Heart right ventricle (tissue), 16 donors: ENCODE data around the gene ERBIN. TPM values are rescaled to one million over a fixed set of nuclear protein-coding genes. Genes with fewer than 3 reads are reported as not detected.
"Not testable (repeated sequence)": the region's sequence is repeated elsewhere in the genome, so short reads cannot be mapped to it uniquely, and the experiment has no call there.

ENCODE experiments used
- ATAC-seq, 8 donors: fragments of 200-7000 bp; cut with Tn5 transposase; one replicate each; pipeline ENCODE4 v1.9.1; 2020; ENCODE audit warnings: mild to moderate bottlenecking in 8 of 8, moderate library complexity in 8 of 8, moderate number of reproducible peaks in 1 of 8
- DNase-seq, 2 donors: peaks; one replicate each; pipeline ENCODE4 v3.0.0-alpha.2; 2020
- H3K27ac ChIP-seq, 10 donors: fragments of 200-600 bp; sonication (generic) in 2 of 10; one replicate each; pipeline versions ENCODE4 v1.5.0 to v1.8.0; 2020 to 2022; ENCODE audit warnings: mild to moderate bottlenecking in 3 of 10
- H3K27me3 ChIP-seq, 7 donors: fragments of 200-600 bp; one replicate each; pipeline ENCODE4 v1.8.0; 2021 to 2022; ENCODE audit warnings: mild to moderate bottlenecking in 2 of 7
- H3K36me3 ChIP-seq, 9 donors: fragments of 200-600 bp; sonication (generic) in 1 of 9; one replicate each; pipeline versions ENCODE4 v1.5.0 to v1.8.0; 2020 to 2022; ENCODE audit warnings: mild to moderate bottlenecking in 2 of 9
- H3K4me1 ChIP-seq, 9 donors: fragments of 200-600 bp; sonication (generic) in 1 of 9; one replicate each; pipeline versions ENCODE4 v1.5.0 to v1.8.0; 2020 to 2022; ENCODE audit warnings: mild to moderate bottlenecking in 4 of 9
- H3K4me3 ChIP-seq, 10 donors: fragments of 200-600 bp; sonication (generic) in 2 of 10; one replicate each; pipeline versions ENCODE4 v1.5.0 to v1.8.0; 2020 to 2022; ENCODE audit warnings: mild to moderate bottlenecking in 7 of 10, moderate library complexity in 2 of 10
- H3K9me3 ChIP-seq, 11 donors: fragments of 200-600 bp in 10 of 11; sonication (generic) in 2 of 11; one replicate each; pipeline versions ENCODE4 v1.5.0 to v1.8.0; 2013 to 2022; ENCODE audit warnings: mild to moderate bottlenecking in 2 of 11, control low read depth in 1 of 11, moderate library complexity in 1 of 11
- WGBS, 2 donors: extraction: QIAGEN DNeasy Blood & Tissue Kit; methylation state at CpG; one replicate each; pipeline ENCODE4 v1.1.7; 2013; ENCODE audit warnings: inconsistent platforms in 1 of 2; 5-methylcytosine and 5-hydroxymethylcytosine counted together
- intact Hi-C, 10 donors: fragments of 100-400 bp; cut with DNase I; formaldehyde crosslinking; loops; one replicate each; pipeline versions ENCODE4 v1.11.1 to v1.14.2; 2022
- polyA plus RNA-seq, 2 donors: library from polyadenylated mRNA; stranded (reverse); fragments of 200-250 nt; gene quantifications; one replicate each; pipeline ENCODE4 v1.2.3, GENCODE V29; 2013
- total RNA-seq, 10 donors: library from RNA; stranded (reverse); fragmentation: NEBNext Ultra II Directional in 3 of 10; extraction: Animal tissue kit (Norgen Biotek cat#: 25700) in 3 of 10; gene quantifications; one replicate each; pipeline versions ENCODE4 v1.2.1 to v1.2.4, GENCODE V29; 2021 to 2023
- TF ChIP-seq, protein P1 (sequence below), 9 donors: fragments of 200-600 bp; sonication (generic) in 2 of 9; IDR thresholded peaks; one replicate each; pipeline versions ENCODE4 v1.5.0 to v1.8.0; 2021 to 2022; ENCODE audit warnings: antibody characterized with exemption in 9 of 9, mild to moderate bottlenecking in 5 of 9, moderate library complexity in 1 of 9
- donor health status: Arrhythmogenic right ventricular cardiomyopathy.
- donor health status: ischemic (EF 13 %, LVEDD 7.1; RV severe dilation, severe dysfunction).
- donor health status: healthy with polysubstance abuse.
- donor health status: DM: no; HTN: yes; CAD: no.
- donor health status: DM: no; HTN: no; CAD: no.
- donor health status: ischemic (EF 25% LVEDD 6.9; RV normal size, moderate dysfunction).
- donor health status: ischemic (EF 25% LVEDD 5.7; RV mildly dilated, moderate dysfunction).
- donor health status: healthy.
- donor health status: DM: yes; HTN: yes; CAD: no.
- donor health status: Ischemic cardiomyopathy.
- donor health status: ischemic (EF 35%, LVEDD 5.7; RV mildly dilated, moderate dysfunction).
- donor health status: nonischemic (EF 11% LVEDD 7.7; RV severe dilation, severe dysfunction).
- donor health status: DM: yes; HTN: yes; CAD: no.
- donor health status: PGD.
- donor health status: ischemic (EF 29% LVEDD 5.4; RV normal size, mild dysfunction).
- donor health status: nonischemic (EF 23%, LVEDD 6.1; RV moderate dilation, normal function).

The ERBIN gene
- total and polyA plus RNA-seq, 12 donors, result 7.4 to 63.3 (median 42.5) TPM

DNA sequence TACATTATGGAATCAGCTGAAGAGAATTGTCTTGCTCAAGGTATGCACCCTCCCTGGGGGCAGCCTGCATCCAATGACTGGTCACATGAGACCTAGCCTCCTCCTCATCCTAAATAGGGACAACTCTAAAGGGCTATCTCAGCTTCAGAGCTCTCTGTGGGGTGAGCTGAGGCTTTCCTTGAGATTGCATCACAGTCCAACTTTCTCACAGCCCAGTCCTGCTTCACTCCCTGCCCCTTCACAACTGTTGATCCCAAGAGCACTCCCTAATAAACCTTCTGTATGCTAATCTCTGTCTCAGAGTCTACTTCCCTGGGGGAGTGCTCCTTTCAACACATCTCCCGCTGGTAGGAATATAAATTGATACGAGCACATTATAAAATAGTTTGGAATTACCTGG is 44.1 kb upstream of the ERBIN start:
- TF ChIP-seq, protein P1, sequence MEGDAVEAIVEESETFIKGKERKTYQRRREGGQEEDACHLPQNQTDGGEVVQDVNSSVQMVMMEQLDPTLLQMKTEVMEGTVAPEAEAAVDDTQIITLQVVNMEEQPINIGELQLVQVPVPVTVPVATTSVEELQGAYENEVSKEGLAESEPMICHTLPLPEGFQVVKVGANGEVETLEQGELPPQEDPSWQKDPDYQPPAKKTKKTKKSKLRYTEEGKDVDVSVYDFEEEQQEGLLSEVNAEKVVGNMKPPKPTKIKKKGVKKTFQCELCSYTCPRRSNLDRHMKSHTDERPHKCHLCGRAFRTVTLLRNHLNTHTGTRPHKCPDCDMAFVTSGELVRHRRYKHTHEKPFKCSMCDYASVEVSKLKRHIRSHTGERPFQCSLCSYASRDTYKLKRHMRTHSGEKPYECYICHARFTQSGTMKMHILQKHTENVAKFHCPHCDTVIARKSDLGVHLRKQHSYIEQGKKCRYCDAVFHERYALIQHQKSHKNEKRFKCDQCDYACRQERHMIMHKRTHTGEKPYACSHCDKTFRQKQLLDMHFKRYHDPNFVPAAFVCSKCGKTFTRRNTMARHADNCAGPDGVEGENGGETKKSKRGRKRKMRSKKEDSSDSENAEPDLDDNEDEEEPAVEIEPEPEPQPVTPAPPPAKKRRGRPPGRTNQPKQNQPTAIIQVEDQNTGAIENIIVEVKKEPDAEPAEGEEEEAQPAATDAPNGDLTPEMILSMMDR (IDR thresholded peaks at IDR 0.05), result no peak
- Histone ChIP-seq H3K4me3 (no peak overlapping the region), H3K27me3 (no peaks in the 10 kb centered on the region), H3K27ac (no peak overlapping the region), H3K36me3 (no peaks in the 10 kb centered on the region), H3K9me3 (peaks cover 0 to 14% (median 0%) of the 10 kb centered on the region in 11 donors), H3K4me1 (no peaks in the 10 kb centered on the region)
- WGBS, 2 donors, result 74 to 85% methylated on average over 2 of the region's 2 CpGs
- DNase-seq (no peak), ATAC-seq (no peak)
- intact Hi-C loops, result no loop called here

DNA sequence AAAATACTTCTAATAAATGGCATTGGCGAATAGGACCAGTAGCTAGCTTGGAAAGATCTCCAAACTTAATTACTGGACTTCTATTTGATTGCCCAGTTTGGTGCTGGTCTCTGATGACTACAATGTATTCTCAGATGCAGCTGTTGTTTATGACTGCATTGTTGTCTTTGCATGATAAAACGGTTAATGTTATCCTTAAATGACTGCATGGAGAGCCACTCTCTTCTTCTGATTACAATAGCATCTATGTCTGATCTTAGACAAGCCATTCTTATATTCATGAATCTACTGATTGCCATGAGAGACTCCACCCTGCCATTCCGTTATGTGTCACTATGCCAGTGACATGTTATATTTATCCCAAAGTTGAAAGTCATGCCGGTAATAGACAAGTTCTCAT is 42.9 kb upstream of the ERBIN start:
- H3K4me1 ChIP-seq, result no peaks in the 10 kb centered on the region
- TF ChIP-seq, protein P1 (IDR thresholded peaks at IDR 0.05), result no peak
- ATAC-seq (no peak), DNase-seq (no peak)
- H3K36me3 ChIP-seq, result no peaks in the 10 kb centered on the region
- no peaks in the 10 kb centered on the region for H3K27me3 ChIP-seq
- peaks cover 0 to 3% (median 0%) of the 10 kb centered on the region in 11 donors for H3K9me3 ChIP-seq
- no peak overlapping the region for H3K4me3 ChIP-seq
- WGBS, 2 donors, result 82 to 89% methylated on average over 4 of the region's 4 CpGs
- intact Hi-C loops, result no loop called here
- H3K27ac ChIP-seq, result no peak overlapping the region

- no peak for ATAC-seq
- no peaks in the 10 kb centered on the region for H3K27me3 ChIP-seq
Observed at GRCh38 chr5:65886387-65886786, 40.0 kb upstream of the ERBIN start.

GRCh38 chr5:65892024-65892423 is 34.4 kb upstream of the ERBIN start:
- WGBS, 2 donors, result 88 to 90% methylated on average over 2 of the region's 2 CpGs
- H3K36me3 ChIP-seq, H3K4me1 ChIP-seq, H3K27me3 ChIP-seq, ATAC-seq, H3K9me3 ChIP-seq, H3K27ac ChIP-seq, H3K4me3 ChIP-seq, DNase-seq, intact Hi-C loops: not testable (repeated sequence)

More at GRCh38 chr5:65886387-65886786, 40.0 kb upstream of the ERBIN start:
- Histone ChIP-seq H3K4me3 (no peak overlapping the region), H3K27ac (no peak overlapping the region), H3K9me3 (peaks cover 0 to 2% (median 0%) of the 10 kb centered on the region in 11 donors), H3K4me1 (no peaks in the 10 kb centered on the region), H3K36me3 (no peaks in the 10 kb centered on the region)
- TF ChIP-seq, protein P1 (IDR thresholded peaks at IDR 0.05), result no peak
- intact Hi-C loops, result no loop called here
- 72 to 74% methylated on average over 7 of the region's 7 CpGs for WGBS, 2 donors
- no peak for DNase-seq

DNA sequence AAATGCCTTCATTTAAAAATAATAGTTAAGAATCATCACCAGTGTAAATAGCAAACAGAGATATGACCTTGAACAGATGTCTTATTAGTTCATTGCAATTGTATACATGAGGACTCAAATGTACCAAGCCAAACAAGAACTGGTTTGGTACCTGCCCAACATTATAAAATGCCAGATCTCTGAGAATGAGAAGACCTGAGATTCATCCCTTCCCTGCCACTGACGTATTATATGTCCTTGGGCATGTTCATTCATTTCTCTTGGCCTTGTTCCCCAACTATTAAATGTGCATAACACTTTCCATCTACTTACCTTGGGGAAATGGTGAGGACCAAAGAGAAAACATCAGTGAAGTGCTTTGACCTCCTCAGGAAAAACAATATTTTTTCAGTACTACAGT is 33.6 kb upstream of the ERBIN start:
- no peaks in the 10 kb centered on the region for H3K9me3 ChIP-seq
- H3K27ac ChIP-seq, result no peak overlapping the region
- no peak for ATAC-seq
- H3K27me3 ChIP-seq, result no peaks in the 10 kb centered on the region
- no peaks in the 10 kb centered on the region for H3K4me1 ChIP-seq
- H3K4me3 ChIP-seq, result no peak overlapping the region
- no peak for DNase-seq
- intact Hi-C loops, result no loop called here
- H3K36me3 ChIP-seq, result no peaks in the 10 kb centered on the region
- TF ChIP-seq, protein P1 (IDR thresholded peaks at IDR 0.05), result no peak
- 44 to 49% methylated on average over 1 of the region's 1 CpG for WGBS, 2 donors
